H1 (cell line): Measurements from ENCODE around the gene AGPAT4. TPM values are rescaled to one million over a fixed set of nuclear protein-coding genes. Genes with fewer than 3 reads are reported as not detected.

Experiments used
- CTCF ChIA-PET: fragments of 300-600 bp; sonication (Branson Sonifier 250); formaldehyde crosslinking; loops from one replicate; lab custom pipeline; 2021; ENCODE audit not compliant: partially characterized antibody; lab: Charles Lee
- POLR2A ChIA-PET: fragments of 300-600 bp; sonication (Branson Sonifier 250); formaldehyde crosslinking; loops from one replicate; lab custom pipeline; 2021; ENCODE audit warnings: inconsistent platforms; ENCODE audit not compliant: partially characterized antibody; lab: Charles Lee
- DNase-seq, 2 experiments: peaks; one replicate each; pipeline versions ENCODE4 v3.0.0 to v3.0.0-alpha.2; 2010 to 2022; ENCODE audit warnings: low spot score in 2 of 2, low read depth in 1 of 2, mixed read lengths in 1 of 2
- FAIRE-seq: peaks from 2 replicates; lab custom pipeline; 2011; peaks lifted over from hg19 to GRCh38; lab: Jason Lieb, UNC
- H2AFZ ChIP-seq: 2 replicates; pipeline ENCODE4 v1.8.1; 2012; ENCODE audit warnings: low read length, inconsistent platforms
- H2AK5ac ChIP-seq: 2 replicates; pipeline ENCODE4 v1.6.1; 2013; ENCODE audit warnings: low read depth, low read length
- H2BK120ac ChIP-seq: replicated peaks from 2 replicates; pipeline ENCODE3; 2013; ENCODE audit warnings: low read depth, low read length, inconsistent platforms
- H2BK12ac ChIP-seq: 2 replicates; pipeline ENCODE4 v1.6.1; 2013; ENCODE audit warnings: low read depth, low read length
- H2BK15ac ChIP-seq: 2 replicates; pipeline ENCODE4 v1.6.1; 2013; ENCODE audit warnings: low read length
- H2BK20ac ChIP-seq: 2 replicates; pipeline ENCODE4 v1.6.1; 2013; ENCODE audit warnings: low read length
- H2BK5ac ChIP-seq: 2 replicates; pipeline ENCODE4 v1.6.1; 2013; ENCODE audit warnings: low read depth, low read length
- H3K14ac ChIP-seq: 2 replicates; pipeline ENCODE4 v1.6.1; 2013; ENCODE audit warnings: inconsistent platforms; ENCODE audit not compliant: insufficient read length
- H3K18ac ChIP-seq: 2 replicates; pipeline ENCODE4 v1.6.1; 2013; ENCODE audit warnings: low read length; ENCODE audit errors: extremely low read depth
- H3K23ac ChIP-seq: 2 replicates; pipeline ENCODE4 v1.6.1; 2013; ENCODE audit warnings: inconsistent platforms; ENCODE audit not compliant: insufficient read length
- H3K23me2 ChIP-seq: 2 replicates; pipeline ENCODE4 v1.6.1; 2013; ENCODE audit warnings: low read depth, low read length
- H3K27ac ChIP-seq: 2 replicates; pipeline ENCODE4 v1.6.1; 2011; ENCODE audit warnings: low read depth, low read length, inconsistent platforms
- H3K27me3 ChIP-seq, 4 experiments: replicated peaks in 1 of 4; 1 replicate in 1 of 4; 2 replicates in 3 of 4; pipeline versions ENCODE4 v1.6.1 to v1.8.1; 2011 to 2013; ENCODE audit warnings: low read length in 3 of 4, mild to moderate bottlenecking in 3 of 4, inconsistent platforms in 2 of 4, mixed read lengths in 2 of 4, moderate library complexity in 1 of 4; ENCODE audit not compliant: control insufficient read depth in 3 of 4, insufficient read depth in 3 of 4; ENCODE audit errors: extremely low read depth in 1 of 4
- H3K36me3 ChIP-seq, 4 experiments: 2 replicates each; pipeline versions ENCODE4 v1.6.1 to v1.8.1; 2011 to 2013; ENCODE audit warnings: mild to moderate bottlenecking in 4 of 4, low read length in 3 of 4, moderate library complexity in 2 of 4, control low read depth in 1 of 4, inconsistent platforms in 1 of 4; ENCODE audit not compliant: insufficient read depth in 4 of 4, control insufficient read depth in 2 of 4
- H3K4ac ChIP-seq: replicated peaks from 2 replicates; pipeline ENCODE3; 2013; ENCODE audit warnings: low read length, low read depth, mixed read lengths, inconsistent platforms; ENCODE audit not compliant: insufficient read length
- H3K4me1 ChIP-seq, 4 experiments: replicated peaks in 1 of 4; 1 replicate in 1 of 4; 2 replicates in 3 of 4; pipeline versions ENCODE4 v1.6.1 to v1.8.1; 2011 to 2013; ENCODE audit warnings: low read length in 3 of 4, inconsistent platforms in 2 of 4, mixed read lengths in 1 of 4; ENCODE audit not compliant: insufficient read depth in 4 of 4, control insufficient read depth in 3 of 4
- H3K4me2 ChIP-seq, 2 experiments: 2 replicates each; pipeline versions ENCODE4 v1.6.1 to v1.8.1; 2011 to 2013; ENCODE audit warnings: low read depth in 2 of 2, low read length in 2 of 2, control low read depth in 1 of 2, inconsistent platforms in 1 of 2, mild to moderate bottlenecking in 1 of 2; ENCODE audit not compliant: insufficient read depth in 1 of 2
- H3K4me3 ChIP-seq, 4 experiments: fragments of 200-600, 300-600 bp in 1 of 4; sonication (generic), shearing (Covaris generic), sonication (Bioruptor Twin) in 1 of 4; 2 replicates each; pipeline versions ENCODE4 v1.5.1 to v1.8.1; 2011 to 2016; ENCODE audit warnings: low read length in 4 of 4, low read depth in 3 of 4, control low read depth in 2 of 4, inconsistent platforms in 2 of 4, mild to moderate bottlenecking in 2 of 4, mixed read lengths in 1 of 4, moderate library complexity in 1 of 4; ENCODE audit not compliant: insufficient read depth in 2 of 4; ENCODE audit errors: extremely low read depth in 1 of 4
- H3K56ac ChIP-seq: replicated peaks from 2 replicates; pipeline ENCODE3; 2013; ENCODE audit warnings: low read depth, mild to moderate bottlenecking, mixed read lengths, low read length, inconsistent platforms; ENCODE audit not compliant: insufficient read length
- H3K79me1 ChIP-seq: 2 replicates; pipeline ENCODE4 v1.6.1; 2013; ENCODE audit warnings: low read depth, low read length, control low read depth
- H3K79me2 ChIP-seq, 2 experiments: 2 replicates each; pipeline versions ENCODE4 v1.6.1 to v1.8.1; 2012 to 2013; ENCODE audit warnings: low read length in 2 of 2, mild to moderate bottlenecking in 2 of 2, inconsistent platforms in 1 of 2; ENCODE audit not compliant: insufficient read depth in 2 of 2, control insufficient read depth in 1 of 2
- H3K9ac ChIP-seq, 4 experiments: replicated peaks in 1 of 4; 1 replicate in 1 of 4; 2 replicates in 3 of 4; pipeline versions ENCODE4 v1.6.1 to v1.8.1; 2011 to 2013; ENCODE audit warnings: low read depth in 3 of 4, low read length in 3 of 4, control low read depth in 2 of 4, mild to moderate bottlenecking in 2 of 4, moderate library complexity in 2 of 4, inconsistent platforms in 1 of 4; ENCODE audit errors: extremely low read depth in 1 of 4
- H3K9me3 ChIP-seq, 2 experiments: 2 replicates each; pipeline versions ENCODE4 v1.6.1 to v1.8.1; 2012 to 2013; ENCODE audit warnings: mild to moderate bottlenecking in 2 of 2, moderate library complexity in 2 of 2, control low read depth in 1 of 2, inconsistent platforms in 1 of 2, low read depth in 1 of 2, low read length in 1 of 2, mixed read lengths in 1 of 2; ENCODE audit not compliant: insufficient read depth in 2 of 2
- H4K20me1 ChIP-seq, 2 experiments: replicated peaks in 1 of 2; 2 replicates each; pipeline versions ENCODE3 to v1.8.1; 2011 to 2013; ENCODE audit warnings: inconsistent platforms in 2 of 2, low read length in 2 of 2, mild to moderate bottlenecking in 1 of 2; ENCODE audit not compliant: insufficient read depth in 2 of 2, control insufficient read depth in 1 of 2
- H4K5ac ChIP-seq: 2 replicates; pipeline ENCODE4 v1.6.1; 2013; ENCODE audit warnings: low read length, low read depth, mixed read lengths, inconsistent platforms; ENCODE audit not compliant: insufficient read length
- H4K8ac ChIP-seq: 2 replicates; pipeline ENCODE4 v1.8.0; 2013; ENCODE audit warnings: mild to moderate bottlenecking, moderate library complexity, low read length, inconsistent platforms; ENCODE audit not compliant: insufficient read depth; ENCODE audit errors: extremely low read depth
- H4K91ac ChIP-seq: replicated peaks from 2 replicates; pipeline ENCODE3; 2013; ENCODE audit warnings: low read length, mixed read lengths, inconsistent platforms; ENCODE audit not compliant: insufficient read length
- ASH2L ChIP-seq: fragments of 200-600, 300-600 bp; sonication (generic); IDR thresholded peaks from one replicate; pipeline ENCODE4 v1.7.1; 2017; ENCODE audit warnings: low read length
- CBX5 ChIP-seq: fragments of 300-800, 300-1000 bp; sonication (generic); IDR thresholded peaks from 2 replicates; pipeline ENCODE4 v1.7.1; 2016; ENCODE audit warnings: antibody characterized with exemption, low read length, low read depth
- CEBPB ChIP-seq: IDR thresholded peaks from 2 replicates; pipeline ENCODE4 v1.6.1; 2012; ENCODE audit warnings: low read depth, low read length
- CREB1 ChIP-seq: IDR thresholded peaks from 2 replicates; pipeline ENCODE4 v1.6.1; 2012; ENCODE audit warnings: inconsistent platforms
- EGR1 ChIP-seq: IDR thresholded peaks from 2 replicates; pipeline ENCODE4 v1.6.1; 2011; ENCODE audit warnings: low read depth, low read length, borderline replicate concordance
- HDAC6 ChIP-seq: IDR thresholded peaks from one replicate; pipeline ENCODE4 v1.7.1; 2012; ENCODE audit warnings: low read depth, mild to moderate bottlenecking, inconsistent platforms, low read length, moderate library complexity
- KDM1A ChIP-seq: fragments of 200-600, 300-600 bp; sonication (generic); IDR thresholded peaks from 2 replicates; pipeline ENCODE4 v1.7.1; 2016; ENCODE audit warnings: mild to moderate bottlenecking, low read length, borderline replicate concordance
- NANOG ChIP-seq: IDR thresholded peaks from 2 replicates; pipeline ENCODE4 v1.6.1; 2011; ENCODE audit warnings: low read length, low read depth, mild to moderate bottlenecking, inconsistent platforms; ENCODE audit not compliant: insufficient read depth, poor library complexity, severe bottlenecking
- POLR2AphosphoS5 ChIP-seq: IDR thresholded peaks from 2 replicates; pipeline ENCODE4 v1.6.1; 2011; ENCODE audit warnings: low read depth, low read length
- RXRA ChIP-seq: IDR thresholded peaks from 2 replicates; pipeline ENCODE4 v1.6.1; 2011; ENCODE audit warnings: low read depth, mild to moderate bottlenecking, low read length, moderate library complexity; ENCODE audit not compliant: insufficient read depth
- SAP30 ChIP-seq: fragments of 300-600 bp; sonication (generic); IDR thresholded peaks from 2 replicates; pipeline ENCODE4 v1.7.1; 2012; ENCODE audit warnings: low read length, moderate library complexity, mild to moderate bottlenecking, inconsistent platforms; ENCODE audit not compliant: insufficient read depth, insufficient replicate concordance
- TBP ChIP-seq: IDR thresholded peaks from 2 replicates; pipeline ENCODE4 v1.6.1; 2011; ENCODE audit warnings: low read depth, low read length, improper control_type of control experiment
- WGBS, 2 experiments: shearing (Covaris generic) in 1 of 2; methylation state at CpG; one replicate each; pipeline versions ENCODE4 v1.1.6 to v1.1.7; 2013 to 2015; ENCODE audit warnings: low lambda C conversion rate in 2 of 2, mixed read lengths in 2 of 2, inconsistent platforms in 1 of 2, low coverage in 1 of 2, missing lambda C conversion rate in 1 of 2; ENCODE audit not compliant: insufficient replicate concordance in 2 of 2, insufficient coverage in 1 of 2, insufficient read length in 1 of 2; ENCODE audit errors: extremely low coverage in 1 of 2, missing lambda C conversion rate in 1 of 2; 5-methylcytosine and 5-hydroxymethylcytosine counted together
- polyA plus RNA-seq, 7 experiments: library from polyadenylated mRNA; depleted of rRNA in 3 of 7; stranded (reverse) in 5 of 7; unstranded in 2 of 7; fragments of >200 nt in 5 of 7; fragments of 200-250 nt in 2 of 7; gene quantifications; 1 replicate in 5 of 7; 2 replicates in 1 of 7; 4 replicates in 1 of 7; pipeline versions ENCODE4 v1.2.1 to v1.2.3, GENCODE V29; 2011 to 2013; ENCODE audit warnings: missing spikeins in 2 of 7, mixed read lengths in 2 of 7
- total RNA-seq: library from RNA; stranded (reverse); fragmentation: NEBNext Ultra II Directional; extraction: Animal tissue kit (Norgen Biotek cat#: 25700); gene quantifications from 2 replicates; pipeline ENCODE4 v1.2.1, GENCODE V29; 2021
- TF ChIP-seq, protein P1 (sequence below): IDR thresholded peaks from 2 replicates; pipeline ENCODE4 v1.6.1; 2011; ENCODE audit warnings: low read depth, mild to moderate bottlenecking, low read length; ENCODE audit not compliant: insufficient read depth

AGPAT4 gene
- total and polyA plus RNA-seq, 2 of the 8 experiments (the other 6 are each of a cell fraction or from before 2014, with no cell fraction given) = 13.5 to 23.8 TPM

DNA sequence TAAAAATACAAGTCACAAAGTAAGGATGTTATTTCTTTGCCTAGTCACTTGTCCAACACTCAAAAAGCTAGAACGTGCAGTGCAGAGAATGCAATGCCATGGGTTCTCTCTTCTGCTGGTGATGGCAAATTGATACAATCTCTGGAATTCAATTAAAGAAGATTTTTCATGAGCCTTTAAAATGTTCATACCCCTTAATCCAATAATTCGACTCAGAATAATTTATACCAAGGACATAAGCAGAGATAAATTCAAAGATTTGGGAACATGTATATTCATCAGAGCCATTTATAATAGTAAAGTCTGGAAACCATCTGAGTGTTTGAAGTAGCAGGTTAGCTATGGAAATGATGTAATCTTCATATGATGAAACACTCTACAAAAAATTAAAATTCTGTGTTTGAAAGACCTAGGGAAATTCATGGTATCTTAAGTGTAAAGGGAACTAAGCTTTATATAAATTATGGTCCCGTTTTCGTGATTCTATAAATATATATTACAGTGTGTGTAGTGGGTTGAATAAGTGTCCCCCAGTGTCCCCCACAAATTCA is 2.8 kb upstream of the AGPAT4 start:
- peaks cover 0 to 3% of the 10 kb centered on the region in 2 experiments; a peak in 2 of 4 replicates for H3K9me3 ChIP-seq
- H3K79me1 ChIP-seq = no peaks in the 10 kb centered on the region; the same call in 1 of the 2 replicates
- no peak overlapping the region for H2BK20ac ChIP-seq
- H2BK5ac ChIP-seq = no peak overlapping the region
- no peak overlapping the region for H2BK15ac ChIP-seq
- no peak overlapping the region for H3K56ac ChIP-seq
- no peak overlapping the region for H3K4me2 ChIP-seq
- FAIRE-seq (no peak), DNase-seq (no peak)
- H3K27ac ChIP-seq = no peak overlapping the region
- no peak overlapping the region for H2AK5ac ChIP-seq
- WGBS, 2 experiments = 91% methylated on average over 4 of the region's 4 CpGs; no CpG with 5 or more reads in 1 of the 2 experiments
- H2BK12ac ChIP-seq = no peak overlapping the region
- H3K18ac ChIP-seq = no peak overlapping the region
- H3K23ac ChIP-seq = no peak overlapping the region
- peaks cover 4 to 17% of the 10 kb centered on the region in 2 experiments; a peak in 3 of 4 replicates for H3K79me2 ChIP-seq
- H3K9ac ChIP-seq = no peak overlapping the region
- POLR2A ChIA-PET = interaction anchor here (1.4 to 1.6 kb wide), 2 partner anchors 10 to 16 kb away, joined by 3 read pairs; no protein-coding TSS in a partner anchor
- H3K4me1 ChIP-seq = peaks cover 0 to 7% (median 3%) of the 10 kb centered on the region in 4 experiments; a peak in 3 of 7 replicates
- H3K14ac ChIP-seq = no peak overlapping the region
- H3K27me3 ChIP-seq = no peaks in the 10 kb centered on the region
- no peak overlapping the region for H2BK120ac ChIP-seq
- no peak overlapping the region for H4K5ac ChIP-seq
- H4K20me1 ChIP-seq = peaks cover 0 to under 1% of the 10 kb centered on the region in 2 experiments
- peaks cover 9% of the 10 kb centered on the region for H3K23me2 ChIP-seq
- CTCF ChIA-PET = interaction anchor here (0.8 to 1.6 kb wide), 2 partner anchors 36 to 94 kb away, joined by 3 to 5 read pairs; no protein-coding TSS in a partner anchor
- no peak overlapping the region for H3K4ac ChIP-seq
- H3K36me3 ChIP-seq = no peaks in the 10 kb centered on the region
- H4K8ac ChIP-seq = no peak overlapping the region
- H2AFZ ChIP-seq = no peak overlapping the region
- no peak overlapping the region for H4K91ac ChIP-seq
- H3K4me3 ChIP-seq = no peak overlapping the region
- TF ChIP-seq POLR2AphosphoS5 (no peak), KDM1A (no peak), CREB1 (no peak), CBX5 (no peak), SAP30 (no peak), ASH2L (no peak), NANOG (no peak), EGR1 (no peak), TBP (no peak), CEBPB (no peak), RXRA (no peak), HDAC6 (no peak)
- TF ChIP-seq, protein P1, sequence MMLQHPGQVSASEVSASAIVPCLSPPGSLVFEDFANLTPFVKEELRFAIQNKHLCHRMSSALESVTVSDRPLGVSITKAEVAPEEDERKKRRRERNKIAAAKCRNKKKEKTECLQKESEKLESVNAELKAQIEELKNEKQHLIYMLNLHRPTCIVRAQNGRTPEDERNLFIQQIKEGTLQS = no peak
